Retinal pigment epithelial cell (primary cell): ENCODE results near the gene EEF1AKMT1.

Experiments used
- DNase-seq: peaks from one replicate; pipeline ENCODE4 v3.0.0-alpha.2; 2010; ENCODE audit warnings: low read depth
- H3K4me3 ChIP-seq: 2 replicates; pipeline ENCODE4 v1.5.1; 2011; ENCODE audit warnings: mild to moderate bottlenecking, low read length, control low read depth, moderate library complexity
- CTCF ChIP-seq: conservative IDR thresholded peaks from 2 replicates; pipeline ENCODE4 v1.5.1; 2011; ENCODE audit warnings: low read depth, low read length, control low read depth, inconsistent platforms

Gene EEF1AKMT1

GRCh38 chr13:20810808-20811207 lies 37.0 kb upstream of the EEF1AKMT1 start:
- no peak for DNase-seq
- TF ChIP-seq CTCF: no peak
- no peak overlapping the region for H3K4me3 ChIP-seq

GRCh38 chr13:20808874-20809273 lies 35.1 kb upstream of the EEF1AKMT1 start:
- TF ChIP-seq CTCF: no peak
- DNase-seq: no peak
- no peak overlapping the region for H3K4me3 ChIP-seq

- TF ChIP-seq CTCF: no peak
- no peak for DNase-seq
- no peak overlapping the region for H3K4me3 ChIP-seq
Observed at GRCh38 chr13:20803180-20803965, 29.6 kb upstream of the EEF1AKMT1 start.

- DNase-seq: no peak
- TF ChIP-seq CTCF: no peak
- H3K4me3 ChIP-seq: no peak overlapping the region
Observed at GRCh38 chr13:20801707-20802106, 27.9 kb upstream of the EEF1AKMT1 start.

GRCh38 chr13:20799726-20800416 lies 26.1 kb upstream of the EEF1AKMT1 start:
- H3K4me3 ChIP-seq: no peak overlapping the region
- no peak for DNase-seq
- TF ChIP-seq CTCF: no peak

- no peak for TF ChIP-seq CTCF
- DNase-seq: no peak
- H3K4me3 ChIP-seq: no peak overlapping the region
Observed at GRCh38 chr13:20798027-20798426, 24.3 kb upstream of the EEF1AKMT1 start.
